Activated CD4-positive, alpha-beta T cell treated with anti-CD3 and anti-CD28 coated beads, Interleukin-2, amount 50 U/mL, for 24 hours (primary cell): ENCODE measurements around the gene PRSS57.
A peak's percentile ranks its signal among the peaks of the same experiment; 100 is the strongest.

Source experiments
- DNase-seq, 2 donors: peaks; one replicate each; pipeline ENCODE4 v3.0.0-alpha.2; 2020; ENCODE audit warnings: low read depth in 1 of 2, low spot score in 1 of 2

The PRSS57 gene

DNA sequence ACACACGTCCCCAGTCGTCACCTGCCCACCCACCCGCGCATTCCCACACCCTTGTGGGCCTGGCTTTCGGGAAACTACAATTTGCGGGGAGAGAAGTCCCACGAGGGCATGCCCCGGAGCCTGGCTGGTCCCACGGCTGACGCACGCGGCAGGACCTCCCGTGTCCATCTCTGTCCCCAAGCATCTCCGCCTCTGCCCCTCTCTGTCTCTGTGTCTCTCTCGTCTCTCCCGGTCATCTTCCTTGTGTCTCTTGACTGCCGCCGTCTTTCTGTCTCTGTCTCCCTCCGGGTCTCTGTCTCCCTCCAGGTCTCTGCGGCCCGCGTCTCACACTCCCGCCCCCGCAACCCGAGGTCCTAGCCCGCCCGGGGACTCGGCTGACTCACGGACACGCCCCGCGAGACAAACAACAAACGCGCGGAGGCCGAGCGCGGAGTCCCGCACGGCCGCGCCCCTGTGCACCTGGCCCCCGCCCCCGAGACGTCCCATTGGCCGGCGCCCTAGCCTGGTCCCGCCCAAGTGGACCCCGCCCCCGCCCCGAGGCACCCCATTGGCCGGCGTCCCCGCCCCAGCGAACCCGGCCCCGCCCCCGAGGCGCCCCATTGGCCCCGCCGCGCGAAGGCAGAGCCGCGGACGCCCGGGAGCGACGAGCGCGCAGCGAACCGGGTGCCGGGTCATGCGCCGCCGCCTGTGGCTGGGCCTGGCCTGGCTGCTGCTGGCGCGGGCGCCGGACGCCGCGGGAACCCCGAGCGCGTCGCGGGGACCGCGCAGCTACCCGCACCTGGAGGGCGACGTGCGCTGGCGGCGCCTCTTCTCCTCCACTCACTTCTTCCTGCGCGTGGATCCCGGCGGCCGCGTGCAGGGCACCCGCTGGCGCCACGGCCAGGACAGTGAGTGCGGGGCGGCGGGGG is 55.7 kb downstream of the PRSS57 start, which contains the start of gene FGF22:
TSS of gene FGF22 (plus strand) at position 627 of the 908 bp plus-strand sequence. CDS start at position 674, 47 bp downstream.
- DNase-seq: peak; percentile 91 to 94

DNA sequence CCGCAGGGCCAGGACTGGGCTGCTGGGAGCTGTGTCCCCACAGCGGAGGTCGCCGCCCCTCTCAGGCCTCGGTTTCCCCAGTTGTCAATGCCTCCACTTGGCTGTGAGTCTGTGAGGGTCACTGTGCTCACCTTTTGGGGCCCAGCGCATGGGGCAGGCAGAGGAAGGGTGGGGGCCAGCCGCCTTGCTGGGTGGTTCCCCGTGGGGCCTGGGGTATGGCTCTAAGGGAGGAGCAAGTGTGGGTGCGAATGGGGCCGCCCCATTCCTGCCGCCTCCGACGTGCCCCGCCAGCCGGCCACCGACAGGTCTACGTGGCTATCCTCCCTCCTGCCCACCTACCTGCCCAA is 56.4 kb downstream of the PRSS57 start:
- DNase-seq: no peak
